ENCODE results near the gene CATSPERZ.

DNA sequence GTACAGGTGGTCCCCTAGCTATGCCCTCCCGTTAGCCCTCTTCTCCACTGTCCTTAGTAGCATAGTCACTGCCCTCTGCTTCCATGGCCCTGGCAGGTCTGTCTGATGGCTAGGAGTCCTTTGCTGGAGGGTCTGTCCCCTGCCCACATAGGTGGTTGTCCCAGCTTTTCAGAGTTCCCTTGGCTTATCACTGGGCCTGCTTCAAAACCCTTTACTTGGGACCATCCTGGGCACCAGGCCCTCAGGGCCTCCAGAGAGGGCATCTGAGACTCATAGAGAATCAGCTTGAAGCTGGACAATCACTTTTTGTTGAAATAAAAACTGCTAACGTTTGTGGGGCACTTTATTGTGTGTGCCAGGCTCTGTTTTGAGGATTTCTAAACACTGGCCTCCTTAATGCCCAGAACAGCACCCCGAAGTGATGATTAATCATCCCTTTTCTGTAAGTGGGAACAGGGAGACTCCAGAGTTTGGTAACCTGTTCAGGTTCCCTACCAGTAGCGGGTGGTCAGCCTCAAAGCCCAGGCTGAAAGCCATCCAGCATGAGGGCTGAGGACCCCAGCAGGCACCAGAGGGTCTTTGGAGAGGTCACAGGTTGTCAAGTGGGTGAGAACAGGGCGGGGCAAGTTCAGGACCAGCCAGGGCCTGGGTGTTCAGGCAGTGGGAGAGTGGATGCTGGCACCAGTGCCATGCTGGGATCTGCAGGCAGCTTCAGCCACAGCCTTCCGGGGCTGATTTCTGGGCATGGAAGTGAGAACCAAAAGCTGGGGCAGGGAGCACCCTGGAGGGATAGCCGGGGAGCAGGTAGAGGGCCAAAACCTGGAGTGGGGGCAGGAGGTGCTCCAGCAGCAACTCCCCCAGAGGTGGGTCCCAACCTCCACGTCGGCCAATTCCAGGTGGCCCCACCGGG, 9.6 kb upstream of the CATSPERZ start:
- TF ChIP-seq POLR2A (IDR thresholded peaks at IDR 0.05; ENCODE audit: low read length), result no peak
- TF ChIP-seq GATA1 (IDR thresholded peaks at IDR 0.05; ENCODE audit: low read depth, low read length), result no peak
